GM12874 (cell line): ENCODE results near the gene TBL3.

Experiments used
- TF ChIP-seq, protein P1 (sequence below): IDR thresholded peaks from 2 replicates; pipeline ENCODE4 v1.5.1; 2011; ENCODE audit warnings: low read depth, mild to moderate bottlenecking, control low read depth, low read length, moderate library complexity; ENCODE audit not compliant: insufficient read depth

Gene TBL3

DNA sequence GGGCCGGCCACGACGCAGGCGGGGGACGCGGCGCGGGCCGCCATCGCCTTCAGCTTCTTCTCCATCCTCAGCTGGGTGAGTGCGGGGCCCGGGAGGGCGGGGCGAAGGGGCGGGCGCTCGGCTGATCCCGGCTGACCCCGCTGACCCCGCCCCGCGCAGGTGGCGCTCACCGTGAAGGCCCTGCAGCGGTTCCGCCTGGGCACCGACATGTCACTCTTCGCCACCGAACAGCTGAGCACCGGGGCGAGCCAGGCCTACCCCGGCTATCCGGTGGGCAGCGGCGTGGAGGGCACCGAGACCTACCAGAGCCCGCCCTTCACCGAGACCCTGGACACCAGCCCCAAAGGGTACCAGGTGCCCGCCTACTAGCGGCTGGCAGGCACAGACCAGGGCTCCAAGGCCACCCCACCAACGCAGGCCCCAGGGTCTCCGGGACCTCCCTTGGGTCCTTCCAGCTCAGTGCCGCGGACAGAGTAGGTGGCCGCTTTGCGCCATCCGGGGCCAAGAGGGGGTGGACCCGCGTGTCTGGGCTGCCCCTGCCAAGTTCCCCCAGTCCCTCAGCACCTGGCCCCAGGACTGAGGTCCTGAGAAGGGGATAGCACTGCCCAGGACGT is 21.0 kb downstream of the TBL3 start:
- TF ChIP-seq, protein P1, sequence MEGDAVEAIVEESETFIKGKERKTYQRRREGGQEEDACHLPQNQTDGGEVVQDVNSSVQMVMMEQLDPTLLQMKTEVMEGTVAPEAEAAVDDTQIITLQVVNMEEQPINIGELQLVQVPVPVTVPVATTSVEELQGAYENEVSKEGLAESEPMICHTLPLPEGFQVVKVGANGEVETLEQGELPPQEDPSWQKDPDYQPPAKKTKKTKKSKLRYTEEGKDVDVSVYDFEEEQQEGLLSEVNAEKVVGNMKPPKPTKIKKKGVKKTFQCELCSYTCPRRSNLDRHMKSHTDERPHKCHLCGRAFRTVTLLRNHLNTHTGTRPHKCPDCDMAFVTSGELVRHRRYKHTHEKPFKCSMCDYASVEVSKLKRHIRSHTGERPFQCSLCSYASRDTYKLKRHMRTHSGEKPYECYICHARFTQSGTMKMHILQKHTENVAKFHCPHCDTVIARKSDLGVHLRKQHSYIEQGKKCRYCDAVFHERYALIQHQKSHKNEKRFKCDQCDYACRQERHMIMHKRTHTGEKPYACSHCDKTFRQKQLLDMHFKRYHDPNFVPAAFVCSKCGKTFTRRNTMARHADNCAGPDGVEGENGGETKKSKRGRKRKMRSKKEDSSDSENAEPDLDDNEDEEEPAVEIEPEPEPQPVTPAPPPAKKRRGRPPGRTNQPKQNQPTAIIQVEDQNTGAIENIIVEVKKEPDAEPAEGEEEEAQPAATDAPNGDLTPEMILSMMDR = no peak

DNA sequence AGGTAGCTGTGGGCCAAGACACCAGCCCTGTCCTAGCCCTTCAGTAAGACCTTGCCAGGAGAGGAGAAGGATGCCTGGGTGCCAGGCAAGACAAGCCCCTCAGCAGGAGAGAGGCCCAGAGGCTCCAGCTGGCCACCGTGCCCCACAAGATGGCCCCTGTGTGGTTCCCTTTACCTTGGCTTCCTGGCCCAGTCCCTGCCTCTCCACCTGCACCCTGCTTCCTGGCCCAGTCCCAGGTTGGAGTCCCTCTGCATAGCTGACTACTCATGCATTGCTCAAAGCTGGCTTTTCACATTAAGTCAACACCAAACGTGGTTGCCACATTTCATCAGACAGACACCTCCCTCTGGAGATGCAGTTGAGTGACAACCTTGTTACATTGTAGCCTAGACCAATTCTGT is 21.9 kb downstream of the TBL3 start:
- TF ChIP-seq, protein P1 = no peak

DNA sequence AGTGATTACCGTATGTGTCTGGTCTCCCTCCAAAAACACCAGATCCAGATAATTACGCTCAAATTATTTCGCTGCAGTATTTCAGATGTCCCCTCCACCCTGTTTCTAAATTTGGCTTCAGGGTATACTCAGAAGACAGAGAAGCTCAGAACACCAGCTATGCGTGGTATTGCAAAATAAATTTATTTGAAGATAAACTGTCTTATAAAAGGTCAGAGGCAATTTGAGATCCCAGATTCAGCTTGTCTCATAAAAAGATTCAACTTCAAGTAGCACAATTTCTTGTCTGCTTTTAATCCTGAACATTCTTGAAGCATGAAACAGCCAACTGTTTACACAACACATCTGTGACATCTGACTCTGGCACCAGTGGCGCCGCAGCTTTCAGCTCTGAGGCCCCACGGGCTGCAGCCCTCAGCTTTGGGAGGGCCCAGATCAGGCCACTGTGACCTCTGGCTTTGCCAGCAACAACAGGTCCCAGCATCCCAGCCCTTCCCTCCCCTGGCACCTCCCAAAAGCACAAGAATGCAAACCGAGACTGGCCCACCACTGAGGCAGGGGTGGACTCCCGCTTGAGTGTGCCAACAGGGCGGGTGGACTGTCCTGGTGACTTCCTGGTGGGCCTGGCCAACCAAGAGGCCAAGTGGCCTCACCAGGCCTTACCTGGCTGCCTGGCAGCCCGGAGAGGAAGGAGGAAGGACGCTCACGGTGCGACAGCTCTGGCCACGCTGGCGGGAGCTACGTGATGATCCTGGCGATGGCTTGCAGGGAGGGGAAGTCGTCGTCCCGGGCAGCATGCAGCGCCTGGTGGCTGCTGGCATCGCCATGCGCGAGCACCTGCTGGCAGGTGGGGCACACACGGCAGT is 25.9 kb downstream of the TBL3 start:
- TF ChIP-seq, protein P1 = no peak

DNA sequence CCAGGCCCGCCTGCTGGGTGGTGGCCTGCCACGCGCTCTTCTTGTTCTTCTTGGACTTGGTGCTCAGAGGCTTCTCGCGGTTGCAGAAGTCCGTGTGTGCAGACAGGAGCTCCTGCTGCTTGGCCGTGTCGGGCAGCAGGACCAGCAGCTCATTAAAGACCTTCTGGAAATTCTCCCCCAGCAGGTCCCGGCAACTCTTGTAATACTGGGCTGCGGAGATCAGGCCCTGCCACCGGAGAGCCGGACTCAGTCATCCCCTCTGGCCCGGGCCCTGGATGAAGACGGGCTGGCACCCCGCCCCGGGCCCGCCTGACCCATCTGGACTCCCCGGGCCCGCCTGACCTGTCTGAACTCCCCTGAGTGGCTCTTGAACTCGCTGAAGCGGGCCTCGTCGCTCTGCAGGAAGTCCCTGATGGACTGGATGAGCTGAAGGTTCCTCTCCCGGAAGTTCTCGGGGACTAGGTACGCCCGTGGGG is 26.5 kb downstream of the TBL3 start:
- TF ChIP-seq, protein P1 = no peak

DNA sequence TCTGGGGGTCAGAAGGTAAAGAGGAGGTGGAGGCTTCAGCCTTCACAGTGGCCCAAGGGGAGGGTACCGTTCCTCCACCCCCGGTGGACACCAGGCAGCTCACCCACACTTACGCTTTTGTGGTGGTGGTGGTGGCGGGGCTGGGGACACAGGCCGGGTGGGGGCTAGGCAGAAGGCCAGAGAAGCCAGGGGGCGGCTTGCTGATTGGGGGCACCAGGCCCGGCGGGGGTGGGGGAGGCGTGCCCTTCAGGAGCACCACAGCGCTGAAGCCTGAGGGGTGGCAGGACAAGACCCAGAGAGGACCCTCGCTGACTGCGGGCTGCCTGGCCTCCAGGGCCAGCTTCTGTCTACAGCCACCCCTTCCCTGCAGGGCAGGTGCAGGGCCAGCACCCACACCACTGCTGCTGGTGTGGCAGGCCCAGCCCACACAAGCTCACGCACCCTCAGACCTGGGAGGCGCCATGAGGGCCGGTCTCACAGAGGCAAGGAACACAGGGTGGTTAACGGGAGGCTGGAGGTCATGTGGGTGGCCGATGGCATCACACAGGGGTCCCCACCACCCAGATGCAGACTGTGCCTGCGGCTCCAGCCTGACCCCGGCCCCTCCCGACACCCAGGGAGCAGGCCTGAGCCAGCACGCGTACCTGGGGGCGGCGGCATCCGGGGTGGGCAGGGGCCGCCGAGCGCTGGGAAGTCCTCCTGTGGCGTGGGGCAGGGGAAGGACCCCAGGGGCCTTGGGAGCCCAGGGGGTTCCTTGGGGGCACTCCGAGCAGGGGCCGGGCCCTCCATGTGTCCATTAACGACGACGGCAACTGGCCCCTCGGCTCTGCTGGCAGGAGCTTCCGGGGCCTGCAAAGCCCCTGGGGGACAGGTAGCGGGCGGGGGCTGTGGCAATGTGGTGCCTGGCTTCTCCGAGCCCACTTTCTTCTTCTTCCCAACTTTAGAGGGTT is 27.3 kb downstream of the TBL3 start:
- TF ChIP-seq, protein P1 = no peak

DNA sequence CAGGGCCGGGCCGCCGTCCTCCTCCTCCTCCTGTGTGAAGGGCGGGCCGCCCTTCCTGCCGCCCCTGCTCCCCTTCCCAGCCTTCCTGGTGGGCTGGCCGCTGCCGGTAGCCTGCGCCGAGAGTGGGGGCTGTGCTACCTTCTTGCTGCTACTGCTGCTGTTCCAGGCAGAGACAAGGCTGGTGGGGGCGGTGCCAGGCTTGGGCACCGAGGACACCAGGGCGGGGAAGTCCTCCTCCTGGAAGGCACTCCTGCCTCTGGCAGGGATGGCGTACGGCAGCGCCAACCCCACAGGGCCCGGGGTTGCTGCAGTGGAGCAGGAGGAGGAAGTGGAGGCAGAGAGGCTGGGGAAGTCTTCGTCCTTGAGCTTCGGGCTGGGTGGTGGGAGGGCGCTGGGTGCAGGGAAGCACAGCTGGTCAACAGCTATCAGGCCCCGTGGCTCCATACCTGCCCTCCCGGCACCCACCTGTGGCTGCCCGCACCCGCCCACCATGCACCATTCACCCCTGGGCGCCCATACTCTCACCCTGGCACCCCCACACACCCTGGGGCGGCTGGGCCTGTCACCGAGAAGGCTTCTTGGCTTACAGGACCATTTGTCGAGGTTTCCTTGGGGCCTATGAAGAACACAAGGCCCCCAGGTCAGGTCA is 28.1 kb downstream of the TBL3 start:
- TF ChIP-seq, protein P1 = no peak

DNA sequence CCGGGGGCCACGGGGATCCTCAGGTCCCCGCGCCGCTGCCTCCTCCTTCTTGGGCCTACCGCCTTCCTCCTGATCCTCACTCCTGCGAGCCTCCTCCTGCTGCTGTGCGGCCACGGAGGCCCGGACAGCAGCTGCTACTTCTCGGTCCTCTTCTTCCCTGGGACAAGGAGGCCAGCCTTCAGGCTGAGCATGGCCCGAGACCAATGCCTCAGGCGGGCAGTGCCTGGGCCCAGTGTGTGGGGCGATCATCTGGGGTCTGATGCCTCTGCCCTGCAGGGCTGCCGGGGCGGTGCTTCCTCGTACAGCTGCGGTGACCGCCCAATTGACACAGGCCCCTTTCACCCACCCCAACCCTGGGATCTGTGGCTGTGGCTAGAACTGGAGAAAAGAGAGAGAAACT is 29.2 kb downstream of the TBL3 start:
- TF ChIP-seq, protein P1 = no peak
